Stimulated activated CD4-positive, alpha-beta T cell treated with anti-CD3 and anti-CD28 coated beads, Interleukin-2, amount 100 ng/mL, for 24 hours (primary cell): ENCODE results near the gene PTGES.

Experiments
- DNase-seq, 2 donors: peaks; one replicate each; pipeline ENCODE4 v3.0.0-alpha.2; 2020

PTGES gene

DNA sequence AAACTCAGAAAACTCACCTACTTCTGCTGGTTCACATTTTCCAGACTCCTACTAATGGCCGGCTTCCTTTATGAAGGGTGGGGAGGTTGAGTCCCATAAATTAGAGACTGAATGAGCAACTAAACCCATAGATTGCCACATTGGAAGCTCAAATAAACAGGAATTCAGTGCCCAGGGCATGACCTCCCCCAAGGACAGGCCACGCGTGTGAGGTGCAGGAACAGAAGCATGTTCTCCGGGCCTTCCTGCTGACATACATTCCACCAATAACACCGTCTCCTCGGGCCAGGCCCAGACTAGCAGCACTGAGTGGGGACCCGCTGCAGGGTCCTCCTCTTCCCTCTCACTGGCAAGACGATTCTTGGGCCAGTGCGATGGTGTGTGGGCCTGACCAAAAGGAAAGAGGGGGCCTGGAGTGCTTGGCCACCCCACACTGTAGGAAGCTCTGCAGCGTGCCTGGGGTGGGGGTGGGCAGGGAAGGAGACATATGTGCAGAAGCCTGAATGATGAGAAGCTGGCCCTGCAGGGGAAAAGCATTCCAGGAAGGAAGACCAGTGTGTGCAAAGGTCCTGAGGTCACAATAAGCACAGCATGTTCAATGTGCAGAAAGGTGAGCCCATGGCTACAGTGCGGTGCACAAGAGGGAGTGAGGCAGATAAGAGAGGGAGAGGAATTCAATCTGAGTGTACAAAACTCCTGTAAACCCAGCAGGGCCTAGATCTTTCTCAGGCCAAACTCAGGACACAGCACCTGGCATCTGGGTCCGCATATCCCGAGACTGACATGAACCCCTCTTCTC lies 12.0 kb downstream of the PTGES start:
- DNase-seq, result no peak

DNA sequence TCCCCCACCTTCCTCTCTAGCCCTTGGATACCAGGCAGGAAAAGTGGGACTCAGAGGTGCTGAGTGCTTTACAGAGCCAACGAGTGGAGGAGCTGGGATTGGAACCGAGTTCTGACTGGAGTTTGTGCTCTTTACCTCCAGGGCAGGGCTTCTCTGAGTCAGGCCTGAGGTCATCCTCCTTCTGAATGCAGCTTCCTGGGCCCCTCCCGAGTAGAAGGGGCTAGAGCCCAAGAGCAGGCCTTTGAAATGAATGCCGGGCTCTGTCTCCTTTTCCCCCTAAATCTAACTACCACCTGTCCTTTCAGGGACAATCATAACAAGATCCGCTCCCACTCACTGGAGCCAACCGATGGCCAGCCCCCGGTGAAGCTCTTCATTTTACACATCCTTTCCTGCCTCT lies 12.7 kb downstream of the PTGES start:
- no peak for DNase-seq

DNA sequence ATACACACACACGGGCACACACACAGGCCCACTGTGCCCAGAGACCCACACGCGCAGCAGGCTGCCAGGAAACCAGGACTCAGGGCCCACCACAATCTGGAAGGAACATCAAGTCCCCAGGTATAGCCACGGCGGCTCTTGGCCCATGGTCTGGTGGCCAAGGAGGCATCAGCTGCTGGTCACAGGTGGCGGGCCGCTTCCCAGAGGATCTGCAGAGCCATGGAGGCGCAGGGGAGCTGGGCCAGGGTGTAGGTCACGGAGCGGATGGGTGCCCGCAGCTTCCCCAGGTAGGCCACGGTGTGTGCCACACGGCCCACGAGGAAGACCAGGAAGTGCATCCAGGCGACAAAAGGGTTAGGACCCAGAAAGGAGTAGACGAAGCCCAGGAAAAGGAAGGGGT lies 13.4 kb downstream of the PTGES start:
- DNase-seq, result no peak

DNA sequence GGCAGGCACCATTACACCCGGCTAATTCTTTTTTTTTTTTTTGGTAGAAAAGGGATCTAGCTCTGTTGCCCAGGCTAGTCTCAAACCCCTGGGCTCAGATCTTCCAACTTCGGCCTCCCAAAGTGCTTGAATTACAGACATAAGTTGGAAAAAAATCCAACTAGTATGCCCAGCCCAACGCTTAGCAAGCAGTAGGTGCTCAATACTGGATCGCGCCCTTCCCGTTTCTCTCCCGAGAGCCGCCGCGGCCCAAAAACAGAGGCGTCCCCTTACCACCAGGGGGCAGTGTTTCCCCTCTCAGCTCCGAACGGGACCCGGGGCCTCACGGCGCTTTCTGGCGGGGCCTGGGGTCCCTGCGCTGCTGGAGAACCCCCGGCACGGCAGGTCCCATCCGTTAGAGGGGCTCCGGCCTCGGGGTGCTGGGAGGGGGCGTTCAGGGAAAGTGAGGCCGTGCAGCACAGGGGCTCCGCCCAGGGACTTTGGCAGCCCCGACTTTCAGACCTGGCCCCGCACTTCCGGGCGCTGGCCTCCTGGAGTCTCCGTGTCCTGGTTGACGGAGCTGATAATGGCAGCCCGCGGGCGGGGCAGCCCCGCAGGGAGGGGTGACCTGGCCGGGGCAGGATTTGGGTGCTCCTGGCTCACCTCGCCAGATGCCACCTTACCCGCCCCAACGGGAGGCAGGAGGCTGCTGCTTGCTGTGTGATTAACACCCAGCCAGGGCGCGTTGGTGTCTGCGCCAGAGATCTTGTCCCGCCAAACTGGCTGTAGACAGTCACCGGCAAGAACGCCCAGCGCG lies 15.2 kb downstream of the PTGES start:
- peak; percentile 90 to 92 for DNase-seq

DNA sequence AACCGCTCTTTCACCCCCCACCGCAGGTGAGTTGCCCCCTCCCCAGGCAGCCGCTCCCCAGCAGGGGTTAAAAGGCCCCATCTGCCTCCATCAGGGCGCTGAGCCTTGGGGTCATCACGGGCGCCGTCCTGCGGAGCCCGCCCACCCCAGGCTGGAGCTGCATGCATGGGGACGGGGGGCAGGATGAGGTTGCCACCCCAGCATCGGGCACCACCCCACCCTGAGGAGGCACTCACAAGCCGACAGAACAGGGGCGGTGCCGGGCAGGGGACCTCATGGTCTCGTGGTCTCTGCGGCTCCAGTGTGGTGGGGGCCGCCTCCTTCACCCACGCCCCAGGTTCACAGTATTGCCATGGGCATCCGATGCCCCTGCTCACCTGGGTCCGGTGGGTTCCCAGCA lies 16.5 kb downstream of the PTGES start:
- no peak for DNase-seq

DNA sequence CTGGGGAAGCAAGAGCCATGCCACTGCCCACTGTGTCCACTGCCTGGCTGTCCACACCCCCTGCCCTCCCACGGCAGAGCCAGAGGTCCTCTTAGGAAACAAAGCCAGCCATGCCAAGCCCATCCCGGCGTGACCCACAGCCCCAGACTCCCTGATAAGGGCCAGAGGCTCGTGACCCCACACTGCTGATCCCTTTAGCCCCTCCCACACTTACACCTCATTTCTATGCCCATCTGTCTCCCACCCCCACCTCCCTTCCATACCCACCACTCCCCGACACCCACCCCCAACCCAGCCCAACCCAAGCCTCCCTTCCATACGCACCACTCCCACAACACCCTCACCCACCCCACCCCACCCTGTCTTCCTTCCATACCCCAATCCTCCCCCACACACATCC lies 17.3 kb downstream of the PTGES start:
- no peak for DNase-seq

DNA sequence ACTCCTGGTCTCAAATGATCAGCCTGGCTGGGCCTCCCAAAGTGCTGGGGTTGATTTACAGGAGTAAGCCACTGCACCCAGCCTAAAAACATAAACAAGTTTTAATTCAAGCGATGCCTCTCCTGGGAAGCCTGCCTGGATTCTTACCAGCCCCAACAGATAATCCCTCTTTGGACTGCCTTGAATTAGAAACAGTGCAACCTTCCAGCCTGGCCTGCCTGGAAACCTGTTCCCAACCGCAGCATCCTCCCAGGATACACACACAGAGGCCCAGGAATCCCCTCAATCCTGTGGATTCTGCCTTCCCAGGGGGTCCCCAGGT lies 19.2 kb downstream of the PTGES start:
- no peak for DNase-seq

DNA sequence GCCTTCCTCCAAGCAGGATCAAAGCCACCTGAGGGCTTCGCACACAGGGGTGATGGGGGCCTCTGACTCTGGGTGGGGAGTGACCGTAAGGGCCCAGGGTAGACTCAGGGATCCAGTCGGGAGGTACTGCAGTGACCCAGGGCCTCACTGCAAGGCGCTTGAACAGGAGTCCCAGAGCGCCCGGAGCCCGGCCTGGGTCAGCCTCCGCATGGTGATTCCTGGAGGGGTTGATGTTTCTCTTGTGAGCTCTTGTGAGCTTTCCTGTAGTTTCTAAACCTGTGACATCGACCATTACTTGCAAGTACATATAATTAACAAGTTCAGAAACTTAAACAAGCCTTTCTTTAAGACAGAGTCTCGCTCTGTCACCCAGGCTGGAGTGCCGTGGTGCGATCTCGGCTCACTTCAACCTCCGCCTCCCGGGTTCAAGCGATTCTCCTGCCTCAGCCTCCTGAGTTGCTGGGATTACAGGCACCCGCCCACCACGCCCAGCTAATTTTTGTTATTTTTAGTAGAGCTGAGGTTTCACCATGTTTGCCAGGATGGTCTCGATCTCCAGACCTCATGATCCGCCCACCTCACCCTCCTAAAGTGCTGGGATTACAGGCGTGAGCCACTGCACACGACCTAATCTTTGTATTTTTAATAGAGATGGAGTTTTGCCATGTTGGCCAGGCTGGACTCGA lies 19.8 kb downstream of the PTGES start:
- DNase-seq, result no peak

DNA sequence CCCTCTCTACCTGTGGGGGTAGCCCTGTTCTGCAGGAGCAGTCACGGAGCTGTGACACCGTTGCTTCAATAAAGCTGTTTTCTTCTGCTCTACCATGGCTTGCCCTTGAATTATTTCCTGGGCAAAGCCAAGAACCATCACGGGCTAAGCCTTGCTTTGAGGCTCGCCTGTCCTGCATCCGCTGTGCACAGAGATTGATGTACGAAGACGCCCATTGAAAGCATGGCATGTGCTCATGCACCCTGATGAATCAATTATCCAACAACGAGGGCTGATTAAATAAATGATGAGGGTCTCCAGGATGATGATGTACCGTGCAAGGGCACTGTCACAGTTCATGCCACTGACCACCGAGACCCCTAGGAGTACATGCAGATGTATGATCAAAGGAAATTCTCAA lies 20.7 kb downstream of the PTGES start:
- DNase-seq, result no peak

DNA sequence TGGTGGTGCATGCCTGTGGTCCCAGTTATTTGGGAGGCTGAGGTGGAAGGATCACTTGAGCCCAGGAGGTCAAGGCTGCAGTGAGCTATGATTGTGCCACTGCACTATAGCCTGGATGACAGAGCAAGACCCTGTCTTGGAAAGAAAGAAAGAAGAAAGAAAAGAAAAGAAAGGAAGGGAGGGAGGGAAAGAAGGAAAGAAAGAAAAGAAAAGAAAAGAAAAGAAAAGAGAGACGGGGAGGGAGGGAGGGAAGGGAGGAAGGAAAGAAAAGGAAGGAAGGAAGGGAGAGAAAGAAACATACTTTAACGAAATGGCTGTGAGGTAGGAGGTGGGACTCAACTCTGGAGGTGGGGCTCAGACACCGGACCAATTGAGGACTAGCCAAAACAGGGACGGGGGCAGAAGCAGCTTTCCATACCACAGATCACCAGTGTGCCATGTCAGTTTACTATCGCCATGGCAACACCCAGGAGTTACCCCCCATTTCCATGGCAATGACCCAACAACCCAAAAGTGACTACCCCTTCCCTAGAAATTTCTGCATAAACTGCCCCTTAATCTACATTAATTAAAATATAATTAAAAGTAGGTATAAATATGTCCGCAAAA lies 21.3 kb downstream of the PTGES start:
- no peak for DNase-seq

DNA sequence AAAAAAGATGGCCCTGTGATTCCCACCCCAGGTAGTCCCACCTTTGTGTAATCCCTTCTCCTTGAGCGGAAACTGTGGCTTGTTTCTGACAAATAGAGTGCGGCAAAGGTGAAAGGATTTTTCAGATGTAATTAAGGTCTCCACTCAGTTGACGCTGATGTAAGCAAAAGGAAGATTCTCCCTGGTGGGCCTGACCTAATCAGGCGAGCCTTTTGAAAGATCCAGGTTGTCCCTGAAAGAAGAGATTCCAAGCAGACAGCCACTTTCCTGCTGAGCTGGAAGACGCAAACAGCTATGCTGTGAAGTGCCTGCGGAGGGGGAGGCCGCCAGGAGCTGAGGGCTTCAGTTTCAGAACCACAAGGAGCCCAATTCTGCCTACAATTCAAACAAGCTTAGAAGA lies 24.1 kb downstream of the PTGES start:
- DNase-seq, result no peak

DNA sequence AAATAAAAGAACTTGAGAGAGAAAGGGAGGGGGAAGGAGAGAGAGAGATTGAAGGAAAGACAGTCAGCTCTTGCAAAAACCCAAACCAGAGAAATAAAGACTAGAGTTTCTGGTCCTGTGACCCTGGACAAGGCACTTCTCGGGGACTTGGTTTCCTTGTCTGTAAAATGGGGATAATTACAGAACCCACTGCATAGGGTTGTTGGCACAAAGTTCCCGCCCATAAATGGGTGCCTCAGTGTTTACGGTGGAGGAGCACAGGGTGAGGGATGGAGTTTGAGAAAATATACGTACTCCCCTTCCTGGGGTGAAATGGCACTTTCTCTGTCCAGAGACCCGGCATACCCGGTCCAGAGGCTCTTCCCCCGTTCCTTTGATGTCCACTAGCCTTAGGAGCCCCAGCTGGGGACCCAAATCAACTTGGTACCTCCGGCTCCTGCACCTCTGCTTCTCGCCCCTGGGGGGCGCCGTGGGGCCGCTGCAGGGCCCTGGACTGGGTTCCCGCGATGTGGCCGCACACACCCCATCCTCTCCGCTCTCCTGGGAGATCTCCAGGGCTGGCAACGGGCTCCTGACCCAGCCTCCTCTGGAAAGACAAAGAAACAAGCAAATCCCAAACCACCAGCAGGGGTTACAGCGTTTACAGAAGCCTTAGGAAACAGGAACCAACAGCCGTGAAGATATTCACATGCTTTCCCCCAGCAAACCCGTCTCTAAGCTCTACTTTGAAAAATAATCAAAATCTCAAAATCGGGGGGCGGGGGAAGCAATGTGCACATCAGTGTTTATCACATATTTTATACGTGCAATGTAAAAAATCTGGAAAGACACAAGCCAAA lies 26.3 kb downstream of the PTGES start:
- peak; percentile 65 to 74 for DNase-seq

DNA sequence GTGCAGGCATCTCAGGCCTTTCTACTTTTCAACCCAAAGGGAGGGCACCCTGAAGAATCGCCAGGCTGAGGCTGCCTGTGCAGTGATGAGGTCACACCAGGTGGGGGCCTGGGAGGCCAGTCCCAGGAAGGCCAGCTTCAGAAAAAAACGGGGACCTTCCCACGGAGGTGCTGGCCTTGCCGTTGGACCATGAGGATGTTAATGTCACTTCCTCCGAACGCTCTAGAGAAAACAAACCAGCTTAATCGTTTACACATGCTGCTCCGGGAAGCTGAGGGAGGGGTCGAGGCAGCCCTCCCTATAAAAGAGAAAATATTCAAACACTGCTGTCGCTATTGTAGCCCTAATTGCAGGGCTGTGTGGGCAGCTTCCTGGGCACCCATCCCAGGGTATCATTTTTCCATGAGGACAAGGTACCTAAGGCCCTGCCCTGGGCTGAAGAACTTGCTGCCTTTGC lies 27.0 kb downstream of the PTGES start:
- no peak for DNase-seq

DNA sequence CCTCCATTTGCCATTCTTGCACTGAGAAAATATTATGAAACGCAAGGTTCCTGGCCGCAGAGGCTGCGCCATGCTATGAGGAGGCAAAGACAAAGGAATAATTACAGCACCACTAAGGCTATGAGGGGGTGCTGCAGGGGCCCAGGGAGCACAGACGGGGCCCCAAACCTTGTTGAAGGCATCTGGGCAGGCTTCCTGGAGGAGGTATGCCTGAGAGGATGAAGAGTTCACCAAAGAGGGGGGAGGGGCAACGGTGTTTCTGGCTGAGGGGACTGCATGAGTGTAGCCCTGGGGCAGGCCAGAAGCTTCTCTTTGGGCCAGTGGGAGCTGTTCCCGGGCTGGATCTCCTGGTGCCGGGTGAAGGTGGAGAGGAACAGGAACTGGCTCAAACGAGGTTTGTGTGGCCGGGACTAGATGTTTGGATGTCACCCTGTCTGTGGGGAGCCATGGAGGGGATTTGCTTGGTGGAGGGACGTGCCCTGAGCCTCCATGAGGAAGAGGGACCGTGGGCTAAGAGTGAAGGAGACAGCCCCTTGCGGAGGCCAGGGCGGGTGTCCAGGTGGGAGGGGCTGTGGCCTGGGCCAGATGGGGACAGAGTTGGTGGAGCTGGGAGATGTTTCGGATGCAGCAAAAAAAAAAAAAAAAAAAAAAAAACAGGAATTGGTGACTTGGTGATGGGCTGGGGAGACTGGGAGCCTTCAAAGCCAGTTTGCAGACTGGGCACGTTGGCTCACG lies 28.2 kb downstream of the PTGES start:
- no peak for DNase-seq

DNA sequence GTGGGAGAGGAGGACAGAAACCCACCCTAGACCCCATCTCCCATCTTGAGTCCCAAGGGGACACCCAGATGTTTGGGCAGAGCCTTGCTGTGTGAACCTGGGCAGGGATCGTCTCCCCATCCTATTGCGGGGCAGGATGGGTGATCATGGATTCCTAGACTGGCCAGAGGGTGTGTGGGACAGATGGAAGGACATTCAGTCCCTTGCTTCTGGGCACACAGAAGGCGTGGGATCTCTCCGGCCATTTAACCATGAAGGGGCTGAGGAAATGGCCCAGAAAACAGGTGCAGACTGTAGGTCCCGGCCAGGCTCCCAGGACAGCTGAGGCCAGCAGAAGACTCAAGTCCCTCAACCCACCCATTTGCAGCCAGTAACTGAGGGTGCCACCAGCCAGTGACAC lies 29.9 kb downstream of the PTGES start:
- no peak for DNase-seq

DNA sequence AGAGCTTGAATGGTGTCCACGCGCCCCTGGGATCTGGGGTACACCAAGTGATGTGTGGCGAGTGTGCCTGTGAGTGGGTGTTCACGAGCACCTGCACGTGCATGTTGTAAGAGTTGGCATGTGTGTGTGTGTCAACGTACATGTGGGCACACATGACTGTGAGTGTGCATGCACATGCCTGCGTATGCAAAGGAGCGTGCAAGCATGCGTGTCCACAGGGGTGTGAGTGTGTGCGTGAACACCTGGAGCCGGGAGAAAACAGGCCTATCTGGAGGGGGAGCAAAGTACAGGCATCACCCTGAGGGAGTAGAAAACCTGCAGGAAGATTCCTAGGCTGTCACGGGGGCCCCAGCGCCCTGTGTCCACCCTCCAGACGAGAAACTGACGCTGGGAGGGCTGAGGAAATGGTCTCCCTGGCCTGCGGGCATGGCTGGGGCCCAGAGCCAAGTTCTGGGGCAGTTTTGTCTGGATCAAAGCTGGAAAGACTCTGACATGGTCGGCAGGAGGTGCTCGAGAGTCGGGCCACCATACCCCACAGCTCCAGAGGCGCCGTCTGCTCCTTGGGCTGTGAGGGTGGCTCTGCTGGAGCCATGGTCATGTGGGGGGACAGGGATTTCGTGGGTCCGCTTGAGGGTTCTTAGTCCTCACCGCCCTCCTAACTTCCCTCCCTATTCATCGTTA lies 31.8 kb downstream of the PTGES start:
- no peak for DNase-seq

DNA sequence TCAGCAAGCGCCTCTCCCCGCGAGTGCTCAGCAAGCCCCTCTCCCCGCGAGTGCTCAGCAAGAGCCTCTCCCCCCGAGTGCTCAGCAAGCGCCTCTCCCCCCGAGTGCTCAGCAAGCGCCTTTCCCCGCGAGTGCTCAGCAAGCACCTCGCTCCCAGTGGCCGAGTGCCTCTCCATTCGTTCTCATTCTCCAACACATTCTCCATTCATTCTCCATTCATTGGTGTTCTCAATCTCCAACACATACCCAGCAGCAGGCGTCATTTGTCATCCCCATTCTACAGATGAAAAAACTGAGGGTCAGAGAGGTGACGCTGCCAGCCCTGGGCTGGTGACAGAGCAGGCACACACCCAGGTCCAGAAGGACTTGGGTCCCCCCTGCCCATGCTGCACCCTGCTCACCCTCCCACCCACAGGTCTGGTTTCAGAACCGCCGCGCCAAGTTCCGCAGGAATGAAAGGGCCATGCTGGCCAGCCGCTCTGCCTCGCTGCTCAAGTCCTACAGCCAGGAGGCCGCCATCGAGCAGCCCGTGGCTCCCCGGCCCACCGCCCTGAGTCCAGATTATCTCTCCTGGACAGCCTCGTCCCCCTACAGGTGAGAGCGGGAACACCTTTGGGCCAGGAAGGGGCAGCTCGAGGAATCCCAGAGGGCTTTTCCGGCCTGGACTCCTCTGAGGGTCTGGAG lies 32.5 kb downstream of the PTGES start:
- DNase-seq, result no peak

DNA sequence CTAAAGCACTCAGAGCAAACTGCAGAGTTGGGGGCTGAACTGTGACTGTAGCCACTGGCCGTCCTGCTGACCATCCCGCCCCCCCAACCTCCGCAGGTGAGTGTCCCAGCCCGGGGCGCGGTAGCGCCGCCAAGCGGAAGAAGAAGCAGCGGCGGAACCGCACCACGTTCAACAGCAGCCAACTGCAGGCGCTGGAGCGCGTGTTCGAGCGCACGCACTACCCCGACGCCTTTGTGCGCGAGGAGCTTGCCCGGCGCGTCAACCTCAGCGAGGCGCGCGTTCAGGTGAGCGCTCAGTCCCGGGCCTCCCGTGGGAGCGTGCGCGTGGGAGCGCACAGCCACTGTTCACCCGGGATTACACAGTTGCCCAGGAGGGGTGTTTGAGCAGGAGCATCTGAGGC lies 33.7 kb downstream of the PTGES start:
- DNase-seq, result no peak

DNA sequence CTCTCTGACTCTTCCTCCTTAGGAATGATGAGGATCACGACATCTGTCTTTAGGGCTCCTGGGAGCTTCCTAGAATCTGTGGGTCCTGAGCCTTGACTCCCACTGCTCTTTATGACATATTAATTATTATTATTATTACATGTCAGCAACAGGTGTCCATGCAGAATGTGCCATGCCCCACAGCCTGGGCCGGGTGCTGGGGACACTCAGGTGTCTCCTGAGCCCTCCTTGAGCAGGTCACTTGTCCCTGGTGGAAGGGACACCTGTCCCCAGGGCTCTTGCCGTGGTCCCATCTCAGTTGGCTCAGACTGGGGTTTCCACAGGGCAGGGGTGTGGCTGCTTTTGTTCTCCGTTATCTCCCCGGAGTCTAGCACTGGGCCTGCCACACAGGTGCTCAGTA lies 34.2 kb downstream of the PTGES start:
- DNase-seq, result no peak

DNA sequence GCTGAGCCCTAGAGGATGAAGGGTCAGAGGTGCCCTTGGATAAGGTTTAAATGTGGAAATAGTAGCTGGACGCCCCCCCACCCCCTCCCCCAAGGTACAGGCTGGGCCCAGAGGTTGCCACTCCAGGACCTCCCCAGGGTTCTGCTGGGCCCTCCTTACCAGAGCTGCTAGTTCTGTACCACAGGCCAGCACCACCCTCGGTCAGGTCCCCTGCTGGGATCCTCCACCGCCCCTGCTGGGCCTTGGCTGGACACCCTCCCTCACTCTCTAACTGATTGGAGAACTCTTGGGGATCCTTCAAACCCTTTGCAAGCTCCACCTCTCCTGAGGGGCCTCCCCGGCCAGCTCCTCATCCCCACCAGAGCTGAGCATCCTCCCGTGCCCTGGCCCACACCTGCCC lies 34.9 kb downstream of the PTGES start:
- no peak for DNase-seq

DNA sequence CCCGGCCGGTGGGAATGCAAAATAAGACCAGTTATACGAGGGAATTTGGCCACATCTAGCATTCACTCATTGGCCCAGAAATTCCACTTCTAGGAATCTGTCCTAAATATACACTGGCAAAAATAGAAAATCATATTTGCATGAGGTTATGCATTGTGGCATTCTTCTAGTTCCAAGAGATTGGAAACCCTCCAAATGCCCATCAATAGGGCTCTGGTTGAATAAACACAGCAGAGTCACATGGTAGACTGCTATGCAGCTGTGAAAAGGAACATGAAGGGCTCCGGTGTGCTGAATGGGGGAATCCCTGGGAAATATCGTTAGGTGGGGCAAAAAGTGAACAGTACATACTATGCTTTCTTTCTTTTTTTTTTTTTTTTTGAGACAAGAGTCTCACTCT lies 36.8 kb downstream of the PTGES start:
- no peak for DNase-seq
